Fibroblast of skin of left biceps (primary cell): ENCODE data around the gene SMIM3.
"Not testable (repeated sequence)": the region's sequence is repeated elsewhere in the genome, so short reads cannot be mapped to it uniquely, and the experiment has no call there.

Source experiments
- DNase-seq, 2 experiments: peaks; one replicate each; pipeline ENCODE4 v3.0.0-alpha.2; 2013; ENCODE audit warnings: low read depth in 2 of 2

SMIM3 gene

GRCh38 chr5:150793423-150793888 lies 14.9 kb downstream of the SMIM3 start:
- DNase-seq = not testable (repeated sequence)

- DNase-seq = no peak
Measured at GRCh38 chr5:150794927-150795326, 16.4 kb downstream of the SMIM3 start.

DNA sequence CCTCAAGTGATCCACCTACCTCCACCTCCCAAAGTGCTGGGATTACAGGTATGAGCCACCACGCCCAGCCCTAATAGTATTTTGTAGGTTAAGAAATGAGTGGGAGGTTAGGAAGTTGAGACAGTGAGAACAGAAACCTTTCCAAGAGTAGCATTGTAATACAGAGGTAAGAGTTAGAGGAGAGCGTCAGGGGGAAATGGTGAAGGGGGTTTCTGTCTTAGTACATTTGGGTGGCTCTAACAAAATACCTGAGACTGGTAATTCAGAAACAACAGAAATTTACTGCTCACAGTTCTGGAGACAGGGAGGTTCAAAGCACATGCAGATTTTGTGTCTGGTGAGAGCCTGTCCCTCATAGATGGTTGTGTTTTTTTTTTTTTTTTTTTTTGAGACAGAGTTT lies 18.8 kb downstream of the SMIM3 start:
- DNase-seq = no peak

DNA sequence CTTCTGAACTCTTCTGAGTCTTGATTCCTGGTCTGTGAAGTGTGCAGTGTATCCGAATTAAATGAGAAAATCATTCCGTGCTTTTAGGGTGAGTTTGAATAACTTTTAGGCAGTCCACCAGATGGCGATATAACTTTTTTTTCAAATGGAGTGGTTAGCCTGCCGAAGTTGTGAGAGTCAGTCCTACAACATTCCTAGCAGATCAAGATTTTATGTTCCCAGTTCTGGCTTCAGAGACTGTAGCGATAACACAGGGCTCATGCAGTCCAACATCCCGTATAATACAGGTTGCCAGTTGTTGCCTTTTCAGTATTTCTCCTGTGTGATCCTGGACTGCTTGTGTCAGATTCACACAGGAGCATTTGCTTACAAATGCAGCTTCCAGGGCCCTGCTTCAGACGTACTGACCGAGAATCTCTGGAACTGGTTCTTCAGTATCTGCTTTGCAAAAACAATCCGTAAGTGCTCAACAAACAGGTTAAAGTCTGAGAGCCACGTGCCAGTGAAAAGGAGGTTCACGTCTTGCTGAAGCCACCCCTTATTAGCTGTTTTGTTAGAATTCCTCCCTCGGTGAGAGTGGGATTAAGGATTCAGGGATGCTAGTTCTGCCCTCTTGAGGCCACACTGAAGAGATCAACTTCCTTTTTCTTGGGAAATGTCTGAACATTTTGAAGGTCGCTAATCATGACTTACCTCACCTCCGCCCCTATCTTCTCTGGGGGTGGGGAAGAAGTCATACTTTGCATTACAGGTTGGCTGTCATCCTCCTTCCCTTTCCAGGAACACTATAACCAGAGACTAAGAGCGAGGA lies 22.8 kb downstream of the SMIM3 start:
- DNase-seq = no peak

DNA sequence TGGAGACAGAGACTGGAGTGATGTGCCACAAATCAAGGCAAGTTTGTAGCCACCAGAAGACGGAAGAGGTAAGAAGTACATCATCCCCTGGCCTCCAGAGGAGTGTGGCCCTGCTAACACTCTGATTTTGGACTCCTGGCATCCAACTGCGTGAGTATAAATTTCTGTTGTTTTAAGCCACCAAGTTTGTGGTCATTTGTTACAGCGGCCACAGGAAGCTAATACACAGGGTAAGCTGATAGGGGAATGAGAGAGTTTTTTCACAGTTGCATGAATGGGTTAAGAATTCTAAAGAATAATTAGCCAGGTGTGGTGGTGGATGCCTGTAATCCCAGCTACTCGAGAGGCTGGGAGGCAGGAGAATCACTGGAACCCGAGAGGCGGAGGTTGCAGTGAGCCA lies 25.8 kb downstream of the SMIM3 start:
- no peak for DNase-seq

DNA sequence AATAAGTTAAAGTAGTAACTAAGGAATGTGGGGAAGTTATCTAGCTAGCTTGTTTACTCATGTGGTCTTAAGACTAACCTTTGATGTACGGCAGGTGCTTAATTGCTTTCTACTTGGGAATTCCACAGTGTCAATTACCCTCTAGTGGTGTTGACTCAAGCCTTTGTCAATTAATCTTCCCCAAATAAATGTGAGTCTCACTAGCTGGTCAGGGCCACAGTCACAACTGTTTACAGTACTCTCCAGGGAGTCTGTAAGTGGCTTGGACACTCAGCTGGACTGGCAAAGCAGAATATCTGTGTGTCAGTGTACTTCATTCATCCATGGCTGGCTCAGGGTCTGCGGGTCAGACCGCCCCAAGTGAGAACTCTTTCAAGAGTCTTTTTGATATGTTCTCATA lies 30.8 kb downstream of the SMIM3 start:
- no peak for DNase-seq

DNA sequence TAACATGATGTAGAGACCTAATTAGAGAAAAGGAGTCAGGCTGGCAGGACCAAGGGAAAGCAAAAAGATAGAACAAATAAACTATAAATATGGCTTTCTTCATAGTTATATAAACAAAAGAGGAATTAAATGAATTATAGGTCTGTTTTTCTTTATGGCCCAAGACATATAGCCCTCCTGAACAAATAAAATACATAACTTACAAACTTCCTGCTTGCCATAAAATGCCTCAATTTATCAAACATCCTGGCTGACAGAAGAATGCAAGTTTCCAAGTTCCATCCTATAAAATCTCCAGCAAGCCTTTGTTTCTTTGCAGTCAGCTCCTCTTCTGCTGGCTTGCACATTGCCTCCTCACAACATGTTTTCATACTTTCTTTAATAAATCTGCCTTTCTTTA lies 36.5 kb downstream of the SMIM3 start:
- DNase-seq = no peak

DNA sequence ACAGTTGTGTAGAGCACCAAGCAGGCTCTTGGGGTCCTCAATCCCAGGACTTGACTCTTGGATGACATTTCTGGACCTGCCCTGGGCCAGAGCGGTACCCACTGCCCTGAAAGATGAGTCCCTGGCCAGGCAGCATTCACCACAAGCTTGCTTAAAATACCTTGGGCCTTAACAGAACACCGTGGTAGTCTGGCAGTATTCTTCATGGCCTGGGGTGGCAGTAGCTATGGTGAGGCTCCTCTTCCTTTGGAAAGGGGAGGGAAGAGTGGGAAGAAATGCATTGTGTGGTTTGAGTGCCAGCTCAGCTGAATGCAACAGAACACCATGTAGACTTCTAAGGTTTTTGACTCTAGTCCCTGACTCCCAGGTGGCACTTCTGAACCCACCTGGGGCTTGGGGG lies 38.4 kb downstream of the SMIM3 start:
- no peak for DNase-seq

DNA sequence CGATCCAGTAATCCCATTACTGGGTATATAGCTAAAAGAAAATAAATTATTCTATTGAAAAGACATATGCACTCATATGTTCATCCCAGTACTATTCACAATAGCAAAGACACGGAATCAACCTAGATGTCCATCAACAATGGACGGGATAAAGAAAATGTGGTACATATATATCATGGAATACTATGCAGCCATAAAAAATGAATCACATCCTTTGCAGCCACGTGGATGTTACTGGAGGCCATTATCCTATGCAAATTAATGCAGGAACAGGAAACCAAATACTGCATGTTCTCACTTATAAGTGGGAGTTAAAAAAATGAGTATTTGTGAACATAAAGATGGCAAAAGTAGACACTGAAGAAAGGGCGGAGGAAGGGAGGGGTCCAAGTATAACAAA lies 51.2 kb downstream of the SMIM3 start:
- no peak for DNase-seq

DNA sequence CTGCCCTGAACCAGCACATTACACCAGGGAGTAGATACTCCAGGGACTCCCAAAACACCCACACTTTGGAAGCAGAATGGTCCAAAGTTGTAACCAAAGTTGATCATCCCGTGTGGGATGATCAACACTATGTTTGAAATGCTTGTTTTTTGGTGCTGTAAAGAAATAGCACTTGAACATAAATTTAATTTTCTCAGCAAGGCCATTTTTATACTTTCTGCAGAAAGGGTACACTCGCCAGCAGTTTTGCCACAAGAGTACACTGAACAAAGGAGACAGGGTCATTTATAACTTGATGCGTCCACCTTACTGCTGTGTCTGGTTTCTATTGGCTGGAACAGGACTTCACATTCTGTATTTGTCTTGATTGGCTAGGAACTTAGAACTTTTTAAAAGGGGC lies 53.3 kb downstream of the SMIM3 start:
- DNase-seq = not testable (repeated sequence)

GRCh38 chr5:150836064-150836463 lies 57.5 kb downstream of the SMIM3 start:
- DNase-seq = no peak

DNA sequence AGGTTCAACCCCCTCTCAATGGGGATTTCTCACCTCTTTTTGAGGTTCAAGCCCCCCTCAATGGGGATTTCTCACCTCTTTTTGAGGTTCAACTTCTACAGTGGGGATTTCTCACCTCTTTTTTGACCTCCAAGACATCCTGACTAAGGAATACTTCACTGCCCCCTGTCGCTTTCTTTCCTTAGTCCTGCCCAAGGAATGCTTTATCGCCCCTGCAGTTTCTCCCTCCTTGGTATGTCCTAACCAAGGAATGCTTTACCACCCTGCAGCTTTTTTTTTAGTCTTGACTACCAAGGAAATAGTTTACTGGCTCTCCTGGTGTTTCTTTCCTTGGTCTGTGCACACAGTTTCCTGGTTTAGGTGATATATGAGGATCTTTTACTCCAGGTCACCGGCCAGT lies 58.1 kb downstream of the SMIM3 start:
- no peak for DNase-seq

GRCh38 chr5:150845185-150845859 lies 66.8 kb downstream of the SMIM3 start:
- DNase-seq = not testable (repeated sequence)

GRCh38 chr5:150846308-150846653 lies 67.7 kb downstream of the SMIM3 start, which contains the start of gene IRGM:
Gene IRGM (plus strand): TSS chr5:150846521. CDS start chr5:150848124, 1,603 bp downstream.
- not testable (repeated sequence) for DNase-seq
